Ishikawa (cell line): ENCODE results near the gene AKAP6.

Experiments used
- CREB1 ChIP-seq: IDR thresholded peaks from 2 replicates; pipeline ENCODE4 v1.6.1; 2012; ENCODE audit warnings: low read depth
- EGR1 ChIP-seq: IDR thresholded peaks from 2 replicates; pipeline ENCODE4 v1.6.1; 2012
- EP300 ChIP-seq: IDR thresholded peaks from 2 replicates; pipeline ENCODE4 v1.6.1; 2012; ENCODE audit warnings: borderline replicate concordance
- MAX ChIP-seq: IDR thresholded peaks from 2 replicates; pipeline ENCODE4 v1.6.1; 2012
- RAD21 ChIP-seq: IDR thresholded peaks from 2 replicates; pipeline ENCODE4 v1.6.1; 2012; ENCODE audit warnings: low read depth
- REST ChIP-seq: IDR thresholded peaks from 2 replicates; pipeline ENCODE4 v1.6.1; 2012; ENCODE audit warnings: low read depth, mild to moderate bottlenecking
- TAF1 ChIP-seq: IDR thresholded peaks from 2 replicates; pipeline ENCODE4 v1.6.1; 2012; ENCODE audit warnings: low read depth, mild to moderate bottlenecking
- TCF12 ChIP-seq: IDR thresholded peaks from 2 replicates; pipeline ENCODE4 v1.6.1; 2012; ENCODE audit warnings: low read depth
- USF1 ChIP-seq: IDR thresholded peaks from 2 replicates; pipeline ENCODE4 v1.6.1; 2012
- YY1 ChIP-seq: IDR thresholded peaks from 2 replicates; pipeline ENCODE4 v1.6.1; 2012; ENCODE audit warnings: low read depth

- no peak for TF ChIP-seq TCF12
- no peak for TF ChIP-seq MAX
- TF ChIP-seq YY1, result no peak
- TF ChIP-seq EP300, result no peak
- TF ChIP-seq CREB1, result no peak
- TF ChIP-seq TAF1, result no peak
- TF ChIP-seq REST, result no peak
- no peak for TF ChIP-seq EGR1
- TF ChIP-seq RAD21, result no peak
- TF ChIP-seq USF1, result no peak
Measured at GRCh38 chr14:32620303-32620702, 291.2 kb downstream of the AKAP6 start.
